Ureter (tissue), 1 donor: Measurements from ENCODE around the gene CCDC146. TPM values are rescaled to one million over a fixed set of nuclear protein-coding genes. Genes with fewer than 3 reads are reported as not detected.

ENCODE experiments used
- DNase-seq: peaks from one replicate; pipeline ENCODE4 v3.0.0-alpha.2; 2020; ENCODE audit warnings: low spot score
- total RNA-seq: library from RNA; stranded (reverse); gene quantifications from one replicate; pipeline ENCODE4 v1.2.4, GENCODE V29; 2023
- donor health status: DM: yes; HTN: yes; CAD: no.

CCDC146 gene
- total RNA-seq, 1 donor from 2014 or later, result 11.7 TPM

- DNase-seq, result no peak
These were observed 161.6 kb downstream of the CCDC146 start for GRCh38 chr7:77284005-77284404.

- DNase-seq, result no peak
These were observed 162.2 kb downstream of the CCDC146 start for GRCh38 chr7:77284616-77285015.

- DNase-seq, result no peak
These were observed 166.4 kb downstream of the CCDC146 start for GRCh38 chr7:77288676-77289320.

- DNase-seq, result no peak
These were observed 167.0 kb downstream of the CCDC146 start for GRCh38 chr7:77289387-77289786.

- no peak for DNase-seq
These were observed 168.0 kb downstream of the CCDC146 start for GRCh38 chr7:77290425-77290824.

- no peak for DNase-seq
These were observed 170.6 kb downstream of the CCDC146 start for GRCh38 chr7:77293046-77293445.

GRCh38 chr7:77295549-77295948 is 173.1 kb downstream of the CCDC146 start:
- no peak for DNase-seq

GRCh38 chr7:77306231-77307067 is 184.0 kb downstream of the CCDC146 start:
- no peak for DNase-seq

- DNase-seq, result no peak
These were observed 186.4 kb downstream of the CCDC146 start for GRCh38 chr7:77308792-77309191.

GRCh38 chr7:77309714-77310220 is 187.4 kb downstream of the CCDC146 start:
- DNase-seq, result no peak

- DNase-seq, result no peak
These were observed 188.6 kb downstream of the CCDC146 start for GRCh38 chr7:77310982-77311381.

GRCh38 chr7:77313085-77313484 is 190.7 kb downstream of the CCDC146 start:
- no peak for DNase-seq

- DNase-seq, result no peak
These were observed 191.6 kb downstream of the CCDC146 start for GRCh38 chr7:77313876-77314480.

- no peak for DNase-seq
These were observed 192.8 kb downstream of the CCDC146 start for GRCh38 chr7:77315182-77315591.

GRCh38 chr7:77316219-77316978 is 194.0 kb downstream of the CCDC146 start:
- DNase-seq, result no peak

GRCh38 chr7:77318019-77318418 is 195.6 kb downstream of the CCDC146 start:
- no peak for DNase-seq

GRCh38 chr7:77320137-77320536 is 197.7 kb downstream of the CCDC146 start:
- no peak for DNase-seq

- no peak for DNase-seq
These were observed 198.3 kb downstream of the CCDC146 start for GRCh38 chr7:77320714-77321113.

- DNase-seq, result no peak
These were observed 198.9 kb downstream of the CCDC146 start for GRCh38 chr7:77321300-77321699.

- no peak for DNase-seq
These were observed 203.7 kb downstream of the CCDC146 start for GRCh38 chr7:77326131-77326530.

- DNase-seq, result peak; percentile 53
These were observed 204.9 kb downstream of the CCDC146 start for GRCh38 chr7:77327067-77327931.
